ENCODE results near the gene ZNF304. TPM values are rescaled to one million over a fixed set of nuclear protein-coding genes. Genes with fewer than 3 reads are reported as not detected.

The ZNF304 gene
- total and polyA plus RNA-seq, 9 of the 15 experiments (the other 6 are each of a cell fraction or from before 2014, with no cell fraction given) = 0.82 to 5.5 (median 3.6) TPM

GRCh38 chr19:57350877-57351805 lies at the start of gene ZNF304 (continued):
- TF ChIP-seq ZNF318 (IDR thresholded peaks at IDR 0.05; ENCODE audit: borderline replicate concordance in 1 of 2, low read depth in 1 of 2) (no peak), ZNF239 (CRISPR knock-in tag; IDR thresholded peaks at IDR 0.05) (no peak), USF1 (CRISPR knock-in tag; IDR thresholded peaks at IDR 0.05) (no peak), CBFB (CRISPR knock-in tag; IDR thresholded peaks at IDR 0.05) (no peak), ZNF589 (CRISPR knock-in tag; IDR thresholded peaks at IDR 0.05; ENCODE audit: low read depth) (no peak), ZNF830 (CRISPR knock-in tag; IDR thresholded peaks at IDR 0.05) (no peak), SOX6 (IDR thresholded peaks at IDR 0.05) (0 out of 2 replicates have a peak, but pooled peaks have one; percentile 27), MEF2A (IDR thresholded peaks at IDR 0.05; ENCODE audit: control insufficient read depth, low read depth, low read length) (no peak), PCBP1 (IDR thresholded peaks at IDR 0.05; ENCODE audit: low read depth, low read length, poor library complexity, severe bottlenecking) (no peak), ZBTB8A (IDR thresholded peaks at IDR 0.05; ENCODE audit: partially characterized antibody) (no peak), HOXB6 (CRISPR knock-in tag; IDR thresholded peaks at IDR 0.05; ENCODE audit: borderline replicate concordance) (no peak), GTF2F1 (IDR thresholded peaks at IDR 0.05; ENCODE audit: low read depth, low read length) (no peak), MTF1 (CRISPR knock-in tag; IDR thresholded peaks at IDR 0.05; ENCODE audit: borderline replicate concordance) (no peak), SNAPC5 (CRISPR knock-in tag; IDR thresholded peaks at IDR 0.05) (no peak), SAP30 (IDR thresholded peaks at IDR 0.05; ENCODE audit: borderline replicate concordance, insufficient read depth, low read depth, low read length, poor library complexity, severe bottlenecking) (peak; percentile 20), KDM1A (IDR thresholded peaks at IDR 0.05) (no peak), RCOR1 (IDR thresholded peaks at IDR 0.05; ENCODE audit: borderline replicate concordance in 1 of 2, low read depth in 2 of 2, low read length in 2 of 2) (peak in 1 of 2 experiments; percentile 27; a peak in 1 of 4 replicates), TAL1 (IDR thresholded peaks at IDR 0.05) (no peak), SMARCA4 (IDR thresholded peaks at IDR 0.05) (no peak)
